Adipocyte (in vitro differentiated cells): ENCODE measurements around the gene NDUFS8.

ENCODE experiments used
- DNase-seq: peaks from one replicate; pipeline ENCODE4 v3.0.0-alpha.2; 2015; ENCODE audit warnings: low read depth
- H3K27me3 ChIP-seq: replicated peaks from 2 replicates; pipeline ENCODE4 v1.7.0; 2013; ENCODE audit warnings: mild to moderate bottlenecking, low read length, moderate library complexity; ENCODE audit not compliant: control insufficient read depth, insufficient read depth
- H3K36me3 ChIP-seq: 2 replicates; pipeline ENCODE4 v1.7.0; 2013; ENCODE audit warnings: low read length, mild to moderate bottlenecking, moderate library complexity; ENCODE audit not compliant: control insufficient read depth, insufficient read depth, severe bottlenecking
- H3K4me1 ChIP-seq: 2 replicates; pipeline ENCODE4 v1.7.0; 2013; ENCODE audit warnings: mild to moderate bottlenecking, low read length, moderate library complexity; ENCODE audit not compliant: control insufficient read depth, insufficient read depth
- H3K4me3 ChIP-seq: 2 replicates; pipeline ENCODE4 v1.7.0; 2013; ENCODE audit warnings: mild to moderate bottlenecking, low read length, moderate library complexity
- H3K9ac ChIP-seq: 2 replicates; pipeline ENCODE4 v1.7.0; 2013; ENCODE audit warnings: mild to moderate bottlenecking, low read length, moderate library complexity
- H3K9me3 ChIP-seq: 2 replicates; pipeline ENCODE4 v1.7.0; 2013; ENCODE audit warnings: mild to moderate bottlenecking, low read length, moderate library complexity; ENCODE audit not compliant: control insufficient read depth

The NDUFS8 gene

GRCh38 chr11:68050371-68050841 is 19.9 kb downstream of the NDUFS8 start:
- Histone ChIP-seq H3K4me3 (no peak overlapping the region), H3K4me1 (no peaks in the 10 kb centered on the region), H3K27me3 (no peaks in the 10 kb centered on the region), H3K36me3 (peaks cover 49% of the 10 kb centered on the region), H3K9me3 (no peaks in the 10 kb centered on the region), H3K9ac (no peak overlapping the region)
- no peak for DNase-seq

DNA sequence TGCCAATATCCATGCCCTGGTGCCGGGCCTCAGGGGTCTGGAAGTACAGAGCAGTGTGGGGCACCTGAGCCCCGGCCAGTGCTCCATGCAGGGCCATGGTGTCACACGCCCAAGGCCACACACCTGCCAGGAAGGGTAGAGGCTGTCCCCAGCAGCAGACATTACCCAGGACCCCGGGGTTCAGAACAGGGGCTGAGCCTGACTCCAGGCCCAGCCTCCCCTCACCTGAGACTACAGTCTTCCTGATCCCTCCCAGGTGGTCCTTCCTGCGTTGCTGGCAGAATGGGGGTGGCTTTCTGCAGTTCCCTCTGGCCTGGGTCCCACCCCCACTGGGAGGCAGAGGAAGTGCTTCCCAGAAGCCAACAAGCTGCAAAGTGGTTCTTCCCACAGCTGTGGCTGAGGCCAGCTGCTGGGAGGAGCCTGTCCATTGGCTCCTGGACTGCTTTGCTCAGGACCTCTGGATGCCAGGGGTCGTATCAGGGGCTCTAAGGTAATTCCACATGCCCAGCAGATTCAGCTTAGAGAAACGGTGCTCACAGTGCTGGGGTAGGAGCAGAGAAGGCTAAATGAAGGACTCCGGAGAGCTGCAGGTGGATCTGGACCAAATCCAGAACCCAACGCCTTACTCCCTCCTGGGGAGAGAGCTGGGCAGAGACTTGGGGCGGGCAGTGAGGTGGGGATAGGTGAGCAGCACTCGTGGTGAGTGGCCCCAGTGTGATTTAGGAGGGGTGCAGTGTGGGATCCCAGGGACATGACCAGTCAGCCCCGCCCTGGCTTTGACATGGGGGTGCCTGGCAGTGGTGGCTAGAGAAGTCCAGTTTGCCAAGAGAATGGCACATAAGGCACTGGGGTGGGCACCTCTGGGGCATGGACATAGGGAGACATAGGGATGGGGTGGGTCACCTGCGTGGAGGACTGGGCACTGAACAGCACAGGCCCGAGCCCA is 21.0 kb downstream of the NDUFS8 start:
- H3K9ac ChIP-seq, result no peak overlapping the region
- H3K27me3 ChIP-seq, result no peaks in the 10 kb centered on the region
- no peak for DNase-seq
- H3K36me3 ChIP-seq, result peaks cover 45% of the 10 kb centered on the region
- no peaks in the 10 kb centered on the region for H3K9me3 ChIP-seq
- H3K4me3 ChIP-seq, result no peak overlapping the region
- no peaks in the 10 kb centered on the region for H3K4me1 ChIP-seq

DNA sequence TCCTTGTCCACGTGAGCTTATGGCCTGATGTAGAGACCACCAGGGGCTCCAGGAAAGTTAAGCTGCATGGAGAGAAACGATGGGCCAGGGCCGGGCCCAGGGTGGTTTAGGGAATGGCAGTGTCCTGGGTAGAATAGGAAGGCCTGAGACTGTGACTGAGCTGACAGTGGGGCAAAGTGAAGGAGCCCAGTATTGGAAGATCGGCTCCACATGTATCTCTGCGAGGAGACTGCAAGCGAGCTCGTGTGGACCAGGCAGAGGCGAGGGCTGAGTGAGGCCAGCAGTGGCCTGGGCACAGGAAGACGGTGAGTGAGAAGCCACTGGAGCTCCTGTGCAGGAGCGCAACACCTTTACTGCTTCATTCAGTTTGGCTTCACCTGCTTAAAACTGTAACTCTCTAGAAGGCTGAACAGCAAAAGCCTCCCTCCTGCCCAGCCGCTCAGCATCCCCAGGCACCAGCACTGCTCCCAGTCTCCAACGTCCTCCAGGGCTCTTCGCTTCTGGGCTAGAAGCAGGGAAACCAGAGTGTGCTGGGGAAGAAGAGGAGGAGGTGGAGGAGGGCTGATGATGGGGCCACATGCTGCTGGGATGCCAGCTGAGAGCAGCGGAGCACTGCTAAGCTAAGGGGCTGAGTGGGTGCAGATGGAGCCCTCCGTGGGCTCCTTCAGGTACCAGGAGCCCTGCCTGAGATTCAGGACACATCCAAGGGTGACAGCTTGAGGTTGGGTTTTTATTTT is 21.8 kb downstream of the NDUFS8 start:
- H3K9me3 ChIP-seq, result no peaks in the 10 kb centered on the region
- H3K9ac ChIP-seq, result no peak overlapping the region
- no peak for DNase-seq
- no peaks in the 10 kb centered on the region for H3K4me1 ChIP-seq
- H3K4me3 ChIP-seq, result no peak overlapping the region
- H3K27me3 ChIP-seq, result no peaks in the 10 kb centered on the region
- peaks cover 45% of the 10 kb centered on the region for H3K36me3 ChIP-seq

GRCh38 chr11:68053117-68053516 is 22.6 kb downstream of the NDUFS8 start:
- no peak for DNase-seq

GRCh38 chr11:68053981-68054812 is 23.7 kb downstream of the NDUFS8 start:
- Histone ChIP-seq H3K4me1 (no peaks in the 10 kb centered on the region), H3K9ac (no peak overlapping the region), H3K9me3 (no peaks in the 10 kb centered on the region), H3K36me3 (peaks cover 53% of the 10 kb centered on the region), H3K27me3 (no peaks in the 10 kb centered on the region), H3K4me3 (no peak overlapping the region)
- DNase-seq, result no peak

More at GRCh38 chr11:68053117-68053516, 22.6 kb downstream of the NDUFS8 start:
- H3K9me3 ChIP-seq, result no peaks in the 10 kb centered on the region
- H3K4me3 ChIP-seq, result no peak overlapping the region
- peaks cover 50% of the 10 kb centered on the region for H3K36me3 ChIP-seq
- no peaks in the 10 kb centered on the region for H3K27me3 ChIP-seq
- no peaks in the 10 kb centered on the region for H3K4me1 ChIP-seq
- no peak overlapping the region for H3K9ac ChIP-seq

DNA sequence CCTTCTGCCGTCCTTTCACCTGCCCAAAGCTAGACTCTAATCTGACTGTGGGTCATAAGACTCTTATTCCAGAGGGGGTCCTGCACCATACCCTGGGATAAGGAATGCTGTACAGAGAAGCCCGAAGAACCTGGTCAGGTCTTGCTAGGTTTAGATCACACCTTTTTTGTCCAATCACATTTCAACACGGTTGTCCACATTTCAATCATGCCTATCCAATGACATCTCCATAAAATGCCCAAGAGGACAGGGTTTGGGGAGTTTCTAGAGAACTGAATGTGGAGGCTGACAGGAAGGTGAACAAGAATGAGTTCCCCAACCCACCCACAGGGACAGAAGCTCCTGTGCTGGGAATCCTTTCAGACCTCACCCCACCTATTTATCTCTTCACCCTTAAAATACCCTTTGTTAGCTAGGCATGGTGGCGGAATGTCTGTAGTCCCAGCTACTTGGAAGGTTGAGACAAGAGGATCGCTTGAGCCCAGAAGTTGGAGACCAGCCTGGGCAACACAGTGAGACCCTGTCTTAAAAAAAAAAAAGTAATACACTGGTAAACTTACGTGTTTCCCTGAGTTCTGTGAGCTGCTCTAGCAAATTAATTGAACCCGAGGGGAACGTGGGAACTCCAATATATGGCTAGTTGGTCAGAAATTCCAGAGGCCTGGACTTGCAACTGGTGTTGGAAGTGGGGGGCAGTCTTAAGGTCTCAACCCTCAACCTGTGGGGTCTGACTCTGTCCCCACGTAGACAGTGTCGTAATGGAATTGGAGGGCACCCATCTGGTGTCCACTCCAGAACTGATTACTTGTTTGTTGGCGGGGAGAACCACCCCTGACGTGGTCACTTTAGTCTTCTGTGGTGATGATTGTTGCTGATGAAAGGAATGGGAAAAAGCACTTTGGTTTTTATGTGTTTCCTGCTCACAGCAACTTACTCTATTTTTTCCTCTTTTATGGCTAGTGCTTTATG is 26.1 kb downstream of the NDUFS8 start:
- Histone ChIP-seq H3K9ac (no peak overlapping the region), H3K9me3 (no peaks in the 10 kb centered on the region), H3K4me1 (no peaks in the 10 kb centered on the region), H3K27me3 (no peaks in the 10 kb centered on the region), H3K4me3 (no peak overlapping the region), H3K36me3 (peaks cover 51% of the 10 kb centered on the region)
- no peak for DNase-seq

DNA sequence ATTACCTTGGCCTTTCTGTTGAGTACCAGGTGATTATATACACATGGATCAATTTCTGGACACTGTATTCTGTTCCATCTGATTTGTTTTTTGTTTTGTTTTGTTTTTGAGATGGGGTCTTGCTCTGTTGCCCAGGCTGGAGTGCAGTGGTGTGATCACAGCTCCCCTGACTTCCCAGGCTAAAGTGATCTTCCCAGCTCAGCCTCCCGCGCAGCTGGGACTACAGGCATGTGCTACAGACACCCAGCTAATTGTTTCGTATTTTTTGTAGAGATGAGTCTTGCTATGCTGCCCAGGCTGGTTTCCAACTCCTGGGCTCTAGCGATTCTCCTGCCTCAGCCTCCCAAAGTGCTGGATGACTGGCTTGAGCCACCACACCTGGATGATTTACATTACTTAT is 27.3 kb downstream of the NDUFS8 start:
- Histone ChIP-seq H3K4me1 (no peaks in the 10 kb centered on the region), H3K4me3 (no peak overlapping the region), H3K9me3 (no peaks in the 10 kb centered on the region), H3K36me3 (peaks cover 54% of the 10 kb centered on the region), H3K27me3 (no peaks in the 10 kb centered on the region), H3K9ac (no peak overlapping the region)
- DNase-seq, result no peak

GRCh38 chr11:68061508-68061907 is 31.0 kb downstream of the NDUFS8 start:
- Histone ChIP-seq H3K9ac (no peak overlapping the region), H3K27me3 (no peaks in the 10 kb centered on the region), H3K9me3 (no peaks in the 10 kb centered on the region), H3K4me1 (no peaks in the 10 kb centered on the region), H3K4me3 (no peak overlapping the region), H3K36me3 (peaks cover 83% of the 10 kb centered on the region)
- DNase-seq, result no peak

DNA sequence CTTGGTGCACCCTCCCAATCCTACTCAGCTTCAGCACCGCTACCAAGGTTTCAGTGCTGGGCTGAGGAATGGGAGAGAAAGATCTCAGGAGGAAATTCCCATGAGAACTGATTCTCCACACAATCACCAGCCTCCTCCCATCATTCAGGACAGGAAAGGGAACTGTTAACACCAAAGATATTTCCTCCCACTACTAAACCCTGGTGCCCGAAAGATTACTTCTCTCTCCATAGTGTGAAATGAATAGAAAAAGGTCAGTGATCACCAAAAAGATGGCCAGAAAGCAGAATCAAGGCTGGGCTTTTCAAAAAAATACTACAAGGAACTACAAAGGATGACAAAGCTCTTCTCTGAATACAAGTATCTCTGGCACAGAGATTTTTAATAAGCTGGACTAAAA is 34.4 kb downstream of the NDUFS8 start:
- H3K27me3 ChIP-seq, result no peaks in the 10 kb centered on the region
- no peak for DNase-seq
- no peaks in the 10 kb centered on the region for H3K4me1 ChIP-seq
- H3K36me3 ChIP-seq, result peaks cover 93% of the 10 kb centered on the region
- H3K9me3 ChIP-seq, result no peaks in the 10 kb centered on the region
- H3K4me3 ChIP-seq, result no peak overlapping the region
- no peak overlapping the region for H3K9ac ChIP-seq

GRCh38 chr11:68065841-68066240 is 35.4 kb downstream of the NDUFS8 start:
- H3K36me3 ChIP-seq, result peaks cover 97% of the 10 kb centered on the region
- no peak overlapping the region for H3K9ac ChIP-seq
- H3K4me1 ChIP-seq, result no peaks in the 10 kb centered on the region
- H3K4me3 ChIP-seq, result no peak overlapping the region
- no peak for DNase-seq
- H3K9me3 ChIP-seq, result no peaks in the 10 kb centered on the region
- no peaks in the 10 kb centered on the region for H3K27me3 ChIP-seq
